Measurements from ENCODE around the gene PCDHB15.

- no peak for TF ChIP-seq POLR2A (IDR thresholded peaks at IDR 0.05)
- no peak for TF ChIP-seq CTCF (IDR thresholded peaks at IDR 0.05)
- TF ChIP-seq POLR2AphosphoS5 (IDR thresholded peaks at IDR 0.05), result no peak
Measured at GRCh38 chr5:141260458-141261237, 15.5 kb downstream of the PCDHB15 start.

All from breast epithelium (tissue), 3 donors.